Activated T-helper 1 cell treated with anti-CD3 and anti-CD28 coated beads, Interleukin-12 subunit alpha, Interleukin-12 subunit beta, Interleukin-2, Interleukin-4 antibody, amounts not matched to agents 30 ng/mL and 10 ng/mL and 1 ng/mL, durations not matched to agents 14 hours and 24 hours and 36 hours (primary cell): ENCODE data around the gene PWP1. TPM values are rescaled to one million over a fixed set of nuclear protein-coding genes. Genes with fewer than 3 reads are reported as not detected.
"Not testable (repeated sequence)": the region's sequence is repeated elsewhere in the genome, so short reads cannot be mapped to it uniquely, and the experiment has no call there.

Experiments used
- DNase-seq: peaks from one replicate; pipeline ENCODE4 v3.0.0; 2021; ENCODE audit warnings: low spot score
- H3K27ac Mint-ChIP-seq: one replicate; pipeline ENCODE4 v1.8.0; 2021; ENCODE audit warnings: mild to moderate bottlenecking, mixed read lengths
- H3K27me3 Mint-ChIP-seq: one replicate; pipeline ENCODE4 v1.8.0; 2022; ENCODE audit warnings: mild to moderate bottlenecking, moderate library complexity, mixed read lengths; ENCODE audit not compliant: insufficient read depth
- H3K36me3 Mint-ChIP-seq: one replicate; pipeline ENCODE4 v1.8.0; 2021; ENCODE audit warnings: low read depth, mixed read lengths
- H3K4me1 Mint-ChIP-seq: one replicate; pipeline ENCODE4 v1.8.0; 2021; ENCODE audit warnings: low read depth, mixed read lengths
- H3K4me3 Mint-ChIP-seq: one replicate; pipeline ENCODE4 v1.8.0; 2021; ENCODE audit warnings: mild to moderate bottlenecking, moderate library complexity, mixed read lengths
- H3K9me3 Mint-ChIP-seq: one replicate; pipeline ENCODE4 v1.8.0; 2021; ENCODE audit warnings: mixed read lengths
- intact Hi-C: fragments of 100-400 bp; cut with micrococcal nuclease; formaldehyde crosslinking; loops from one replicate; pipeline ENCODE4 v1.15.1; 2024
- total RNA-seq: library from RNA; stranded (reverse); gene quantifications from 2 replicates; pipeline ENCODE4 v1.2.3, GENCODE V29; 2022

The PWP1 gene
- total RNA-seq, 1 donor from 2014 or later = 54.4 TPM

- Mint-ChIP-seq H3K4me3 (no peak overlapping the region), H3K36me3 (no peaks in the 10 kb centered on the region), H3K27ac (no peak overlapping the region), H3K27me3 (peaks cover 11% of the 10 kb centered on the region), H3K4me1 (no peaks in the 10 kb centered on the region), H3K9me3 (no peaks in the 10 kb centered on the region)
- no peak for DNase-seq
- intact Hi-C loops = loop anchor here (5.0 kb wide), 1 partner anchor 513 kb away; no protein-coding TSS in a partner anchor
Observed at GRCh38 chr12:107679336-107679735, 6.3 kb upstream of the PWP1 start.

DNA sequence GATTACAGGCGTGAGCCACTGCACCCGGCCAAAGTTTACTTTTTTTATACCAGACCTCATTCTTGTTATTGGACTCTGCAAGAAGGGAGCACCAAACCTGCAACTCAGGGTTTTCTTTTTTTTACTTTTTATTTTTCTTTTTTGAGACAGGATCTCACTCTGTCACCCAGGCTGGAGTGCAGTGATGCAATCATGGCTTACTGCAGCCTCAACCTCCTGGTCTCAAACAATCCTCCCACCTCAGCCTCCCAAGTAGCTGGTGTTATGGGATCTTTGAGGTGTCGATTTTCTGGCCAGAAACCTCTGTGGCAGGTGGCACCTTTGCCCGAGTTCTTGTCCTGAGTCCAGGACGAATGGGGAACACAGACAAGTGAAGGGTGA, 4.2 kb upstream of the PWP1 start:
- Mint-ChIP-seq H3K9me3 (no peaks in the 10 kb centered on the region), H3K27ac (no peak overlapping the region), H3K4me1 (peaks cover 18% of the 10 kb centered on the region), H3K36me3 (peaks cover 10% of the 10 kb centered on the region), H3K4me3 (no peak overlapping the region), H3K27me3 (peaks cover 11% of the 10 kb centered on the region)
- DNase-seq = no peak
- intact Hi-C loops = no loop called here

GRCh38 chr12:107681836-107682820, 3.5 kb upstream of the PWP1 start:
- no peak overlapping the region for H3K27ac Mint-ChIP-seq
- H3K4me3 Mint-ChIP-seq = no peak overlapping the region
- H3K4me1 Mint-ChIP-seq = peaks cover 24% of the 10 kb centered on the region
- H3K27me3 Mint-ChIP-seq = peaks cover 8% of the 10 kb centered on the region
- H3K9me3 Mint-ChIP-seq = no peaks in the 10 kb centered on the region
- intact Hi-C loops = no loop called here
- no peak for DNase-seq
- peaks cover 13% of the 10 kb centered on the region for H3K36me3 Mint-ChIP-seq

DNA sequence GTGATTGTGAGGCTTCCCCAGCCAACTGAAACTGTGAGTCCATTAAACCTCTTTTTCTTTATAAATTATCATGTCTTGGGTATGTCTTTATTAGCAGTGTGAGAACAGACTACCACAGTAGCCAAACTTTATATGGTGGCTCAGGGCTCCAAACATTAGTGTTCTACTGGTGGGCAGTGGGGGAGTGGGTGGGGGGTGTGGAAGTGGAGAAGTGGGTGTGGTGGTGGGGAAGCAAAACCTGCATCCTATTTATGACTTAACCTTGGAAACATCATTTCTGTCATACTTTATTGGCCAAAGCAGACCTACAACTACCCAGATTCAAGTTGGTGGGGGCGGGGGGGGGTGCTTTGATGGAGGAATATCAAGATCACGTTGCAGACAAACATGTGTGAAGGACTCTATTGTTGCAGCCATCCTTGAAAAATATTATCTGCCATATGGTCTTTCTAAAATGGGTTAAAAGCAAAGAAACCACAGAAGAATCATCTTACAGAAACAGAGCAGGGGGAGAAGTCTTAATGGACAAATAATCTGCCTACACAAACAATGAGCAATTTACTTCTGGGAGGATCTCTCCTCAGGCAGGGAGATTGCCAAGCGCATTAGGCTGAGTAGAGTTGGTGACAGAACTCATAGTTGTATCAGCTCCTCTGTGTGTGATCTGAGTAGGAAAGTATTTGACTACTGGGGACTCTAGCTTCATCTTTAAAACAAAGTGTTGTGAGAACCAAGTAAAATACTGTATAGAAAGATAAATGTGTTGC, 1.4 kb upstream of the PWP1 start:
- intact Hi-C loops = loop anchor here (2.0 kb wide), 2 partner anchors 591 to 831 kb away; partner anchors contain the start of genes CRY1 and FICD
- no peaks in the 10 kb centered on the region for H3K9me3 Mint-ChIP-seq
- H3K27me3 Mint-ChIP-seq = no peaks in the 10 kb centered on the region
- H3K4me1 Mint-ChIP-seq = peaks cover 36% of the 10 kb centered on the region
- H3K36me3 Mint-ChIP-seq = peaks cover 19% of the 10 kb centered on the region
- no peak for DNase-seq
- H3K27ac Mint-ChIP-seq = peak overlapping the region; percentile 97
- peak overlapping the region; percentile 96 for H3K4me3 Mint-ChIP-seq

GRCh38 chr12:107684990-107685359, 624 bp upstream of the PWP1 start:
- intact Hi-C loops = loop anchor here (1.0 to 5.0 kb wide), 7 partner anchors 76 to 1792 kb away; partner anchors contain the start of genes ALKBH2, CRY1, FICD and KCTD10
- no peaks in the 10 kb centered on the region for H3K27me3 Mint-ChIP-seq
- no peaks in the 10 kb centered on the region for H3K9me3 Mint-ChIP-seq
- H3K36me3 Mint-ChIP-seq = peaks cover 24% of the 10 kb centered on the region
- peaks cover 36% of the 10 kb centered on the region for H3K4me1 Mint-ChIP-seq
- H3K4me3 Mint-ChIP-seq = peak overlapping the region; percentile 96
- DNase-seq = no peak
- H3K27ac Mint-ChIP-seq = peak overlapping the region; percentile 97

- H3K4me3 Mint-ChIP-seq, DNase-seq, H3K4me1 Mint-ChIP-seq, intact Hi-C loops, H3K27me3 Mint-ChIP-seq, H3K27ac Mint-ChIP-seq: not testable (repeated sequence)
- Mint-ChIP-seq H3K36me3 (peaks cover 64% of the 10 kb centered on the region), H3K9me3 (peaks cover 10% of the 10 kb centered on the region)
Observed at GRCh38 chr12:107695772-107696171, 10.2 kb downstream of the PWP1 start.

GRCh38 chr12:107702106-107702505, 16.5 kb downstream of the PWP1 start:
- intact Hi-C loops = no loop called here
- Mint-ChIP-seq H3K36me3 (peaks cover 74% of the 10 kb centered on the region), H3K9me3 (peaks cover 15% of the 10 kb centered on the region), H3K4me3 (no peak overlapping the region), H3K4me1 (no peaks in the 10 kb centered on the region), H3K27me3 (no peaks in the 10 kb centered on the region), H3K27ac (no peak overlapping the region)
- no peak for DNase-seq

GRCh38 chr12:107704041-107704440, 18.4 kb downstream of the PWP1 start:
- Mint-ChIP-seq H3K9me3 (peaks cover 15% of the 10 kb centered on the region), H3K27me3 (no peaks in the 10 kb centered on the region), H3K4me3 (no peak overlapping the region), H3K27ac (no peak overlapping the region), H3K36me3 (peaks cover 81% of the 10 kb centered on the region), H3K4me1 (no peaks in the 10 kb centered on the region)
- no peak for DNase-seq
- intact Hi-C loops = no loop called here

- H3K4me3 Mint-ChIP-seq, DNase-seq, intact Hi-C loops, H3K27ac Mint-ChIP-seq, H3K9me3 Mint-ChIP-seq, H3K4me1 Mint-ChIP-seq, H3K27me3 Mint-ChIP-seq: not testable (repeated sequence)
- H3K36me3 Mint-ChIP-seq = peaks cover 77% of the 10 kb centered on the region
Observed at GRCh38 chr12:107705522-107705921, 19.9 kb downstream of the PWP1 start.

DNA sequence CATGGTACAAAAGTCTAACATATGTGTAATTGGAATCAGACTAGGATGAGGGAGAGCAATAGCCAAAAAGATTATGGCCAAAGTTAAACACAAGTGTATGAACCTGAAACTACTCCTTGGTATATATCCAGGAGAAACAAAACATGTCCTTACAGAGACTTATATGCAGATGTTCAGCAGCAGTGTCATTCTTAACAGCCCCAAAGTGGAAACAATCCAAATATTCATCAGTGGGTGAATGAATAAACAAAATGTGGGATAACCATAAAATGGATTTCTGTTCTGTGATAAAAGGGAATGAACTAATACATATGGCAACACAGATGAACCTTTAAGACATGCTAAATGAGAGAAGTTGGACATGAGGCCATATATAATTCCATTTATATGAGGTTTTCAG, 30.2 kb downstream of the PWP1 start:
- Mint-ChIP-seq H3K27ac (no peak overlapping the region), H3K27me3 (no peaks in the 10 kb centered on the region), H3K9me3 (no peaks in the 10 kb centered on the region), H3K4me1 (peaks cover 8% of the 10 kb centered on the region), H3K36me3 (peaks cover 45% of the 10 kb centered on the region), H3K4me3 (no peak overlapping the region)
- no peak for DNase-seq
- intact Hi-C loops = no loop called here

DNA sequence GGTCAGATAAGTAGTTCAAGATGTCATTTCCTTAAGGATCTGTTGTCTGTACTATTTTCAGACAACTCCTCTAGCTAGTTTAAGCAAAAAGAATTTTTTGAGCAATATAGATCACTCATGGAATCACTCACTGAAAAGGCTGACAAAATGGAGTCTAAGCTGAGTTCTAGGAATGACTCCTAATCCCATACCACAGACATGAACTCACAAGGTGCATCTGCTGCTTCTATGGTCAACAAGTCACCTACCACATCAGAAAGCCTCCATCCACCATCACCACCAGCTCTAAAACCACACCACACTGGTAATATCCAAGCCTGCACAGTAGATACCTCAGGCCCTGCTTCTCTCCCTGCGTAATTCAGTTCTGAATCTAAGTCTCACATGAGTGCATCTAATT, 33.0 kb downstream of the PWP1 start:
- intact Hi-C loops = no loop called here
- no peaks in the 10 kb centered on the region for H3K9me3 Mint-ChIP-seq
- peaks cover 29% of the 10 kb centered on the region for H3K36me3 Mint-ChIP-seq
- peaks cover 8% of the 10 kb centered on the region for H3K4me1 Mint-ChIP-seq
- H3K4me3 Mint-ChIP-seq = no peak overlapping the region
- no peak for DNase-seq
- no peaks in the 10 kb centered on the region for H3K27me3 Mint-ChIP-seq
- H3K27ac Mint-ChIP-seq = no peak overlapping the region

DNA sequence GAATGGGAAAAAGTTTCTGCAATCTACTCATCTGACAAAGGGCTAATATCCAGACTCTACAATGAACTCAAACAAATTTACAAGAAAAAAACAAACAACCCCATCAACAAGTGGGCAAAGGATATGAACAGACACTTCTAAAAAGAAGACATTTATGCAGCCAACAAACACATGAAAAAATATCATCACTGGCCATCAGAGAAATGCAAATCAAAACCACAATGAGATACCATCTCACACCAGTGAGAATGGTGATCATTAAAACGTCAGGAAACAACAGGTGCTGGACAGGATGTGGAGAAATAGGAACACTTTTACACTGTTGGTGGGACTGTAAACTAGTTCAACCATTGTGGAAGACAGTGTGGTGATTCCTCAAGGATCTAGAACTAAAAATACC, 41.7 kb downstream of the PWP1 start:
- H3K4me1 Mint-ChIP-seq, H3K27me3 Mint-ChIP-seq, H3K9me3 Mint-ChIP-seq, H3K27ac Mint-ChIP-seq, H3K36me3 Mint-ChIP-seq, intact Hi-C loops, DNase-seq, H3K4me3 Mint-ChIP-seq: not testable (repeated sequence)

DNA sequence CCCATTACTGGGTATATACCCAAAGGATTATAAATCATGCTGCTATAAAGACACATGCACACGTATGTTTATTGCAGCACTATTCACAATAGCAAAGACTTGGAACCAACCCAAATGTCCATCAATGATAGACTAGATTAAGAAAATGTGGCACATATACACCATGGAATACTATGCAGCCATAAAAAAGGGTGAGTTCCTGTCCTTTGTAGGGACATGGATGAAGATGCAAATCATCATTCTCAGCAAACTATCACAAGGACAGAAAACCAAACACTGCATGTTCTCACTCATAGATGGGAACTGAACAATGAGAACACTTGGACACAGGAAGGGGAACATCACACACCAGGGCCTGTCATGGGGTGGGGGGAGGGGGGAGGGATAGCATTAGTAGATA, 42.1 kb downstream of the PWP1 start:
- intact Hi-C loops, DNase-seq, H3K27ac Mint-ChIP-seq, H3K4me1 Mint-ChIP-seq, H3K27me3 Mint-ChIP-seq, H3K9me3 Mint-ChIP-seq, H3K4me3 Mint-ChIP-seq, H3K36me3 Mint-ChIP-seq: not testable (repeated sequence)
